HG03095 (cell line): ENCODE results near the gene PDCD1.
"Not testable (repeated sequence)": the region's sequence is repeated elsewhere in the genome, so short reads cannot be mapped to it uniquely, and the experiment has no call there.

Experiments used
- ATAC-seq: cut with Tn5 transposase; IDR thresholded peaks from one replicate; pipeline ENCODE4 v1.9.1; 2021; ENCODE audit warnings: moderate library complexity; ENCODE audit not compliant: unreplicated experiment

The PDCD1 gene

GRCh38 chr2:241801611-241802420, 56.9 kb downstream of the PDCD1 start:
- no peak for ATAC-seq

DNA sequence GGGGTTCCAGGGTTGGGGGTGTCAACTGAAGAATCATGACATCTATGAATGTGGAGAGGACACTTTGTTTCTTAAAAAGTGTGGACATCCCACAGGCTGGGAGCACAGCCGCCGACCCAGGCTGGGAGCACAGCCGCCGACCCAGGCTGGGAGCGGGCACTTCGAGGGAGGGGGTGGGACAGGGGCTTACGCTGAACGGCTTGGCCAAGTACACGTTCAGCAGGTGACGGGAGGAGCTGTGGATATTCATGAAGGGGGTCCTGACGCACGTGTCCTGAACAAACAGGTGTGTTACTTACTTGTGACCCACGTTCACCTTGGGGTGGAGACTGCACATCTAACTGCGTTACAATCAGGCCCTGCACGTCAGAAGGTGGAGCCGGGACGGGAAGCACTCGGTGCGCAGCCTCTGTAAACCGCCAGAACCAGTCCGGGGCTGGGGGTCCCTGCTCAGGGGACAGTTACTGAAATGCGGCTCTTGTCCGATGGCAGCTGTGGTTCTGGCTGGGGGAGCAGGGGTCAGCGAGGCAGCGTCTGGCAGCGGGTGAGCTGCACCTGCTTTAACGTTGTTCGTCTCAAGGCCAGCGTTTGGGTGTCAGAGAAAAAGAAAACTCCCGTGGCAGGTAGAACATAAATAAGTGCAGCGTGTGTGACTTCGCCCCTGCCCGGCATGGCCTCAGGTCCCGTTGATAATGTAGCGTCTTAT, 58.3 kb downstream of the PDCD1 start:
- not testable (repeated sequence) for ATAC-seq
